Keratinocyte (primary cell): ENCODE data around the gene SPTLC3. TPM values are rescaled to one million over a fixed set of nuclear protein-coding genes. Genes with fewer than 3 reads are reported as not detected.

Experiments
- DNase-seq: peaks from one replicate; pipeline ENCODE4 v3.0.0-alpha.2; 2011; ENCODE audit warnings: low read depth, missing footprints, low spot score
- FAIRE-seq: peaks from 2 replicates; lab custom pipeline; 2011; peaks lifted over from hg19 to GRCh38; lab: Jason Lieb, UNC
- H2AFZ ChIP-seq: 2 replicates; pipeline ENCODE4 v1.6.0; 2012; ENCODE audit warnings: low read length, control low read depth, inconsistent platforms; ENCODE audit not compliant: control insufficient read depth
- H3K27ac ChIP-seq: 2 replicates; pipeline ENCODE4 v1.5.1; 2011; ENCODE audit warnings: low read length; ENCODE audit not compliant: control insufficient read depth, insufficient read depth
- H3K27me3 ChIP-seq: 3 replicates; pipeline ENCODE4 v1.6.0; 2011; ENCODE audit warnings: low read length; ENCODE audit not compliant: control insufficient read depth, insufficient read depth; ENCODE audit errors: extremely low read depth
- H3K36me3 ChIP-seq, 2 experiments: 2 replicates in 1 of 2; 3 replicates in 1 of 2; pipeline ENCODE4 v1.5.1; 2011; ENCODE audit warnings: low read length in 2 of 2, mild to moderate bottlenecking in 1 of 2; ENCODE audit not compliant: control insufficient read depth in 2 of 2, insufficient read depth in 2 of 2; ENCODE audit errors: extremely low read depth in 1 of 2
- H3K4me1 ChIP-seq: 3 replicates; pipeline ENCODE4 v1.5.1; 2011; ENCODE audit warnings: low read length; ENCODE audit not compliant: control insufficient read depth, insufficient read depth; ENCODE audit errors: extremely low read depth
- H3K4me2 ChIP-seq: 3 replicates; pipeline ENCODE4 v1.6.0; 2011; ENCODE audit warnings: low read depth, low read length; ENCODE audit not compliant: control insufficient read depth, insufficient read depth; ENCODE audit errors: extremely low read depth
- H3K4me3 ChIP-seq, 3 experiments: fragments of 200-600 bp in 1 of 3; sonication (generic) in 1 of 3; 2 replicates in 2 of 3; 3 replicates in 1 of 3; pipeline ENCODE4 v1.5.1; 2011 to 2016; ENCODE audit warnings: low read length in 3 of 3, mild to moderate bottlenecking in 3 of 3, control low read depth in 2 of 3, inconsistent platforms in 1 of 3, low read depth in 1 of 3, mixed read lengths in 1 of 3, mixed run types in 1 of 3, moderate library complexity in 1 of 3; ENCODE audit not compliant: control insufficient read depth in 2 of 3, insufficient read depth in 2 of 3; ENCODE audit errors: extremely low read depth in 1 of 3
- H3K79me2 ChIP-seq: 2 replicates; pipeline ENCODE4 v1.6.0; 2012; ENCODE audit warnings: low read length; ENCODE audit not compliant: control insufficient read depth, insufficient read depth
- H3K9ac ChIP-seq: 3 replicates; pipeline ENCODE4 v1.6.0; 2011; ENCODE audit warnings: low read length; ENCODE audit not compliant: control insufficient read depth, insufficient read depth; ENCODE audit errors: extremely low read depth
- H3K9me1 ChIP-seq: 3 replicates; pipeline ENCODE4 v1.6.0; 2011; ENCODE audit warnings: low read length; ENCODE audit not compliant: control insufficient read depth, insufficient read depth; ENCODE audit errors: extremely low read depth
- H3K9me3 ChIP-seq: 2 replicates; pipeline ENCODE4 v1.5.1; 2012; ENCODE audit warnings: low read depth, low read length; ENCODE audit not compliant: control insufficient read depth
- H4K20me1 ChIP-seq: 3 replicates; pipeline ENCODE4 v1.6.0; 2011; ENCODE audit warnings: low read length; ENCODE audit not compliant: control insufficient read depth, insufficient read depth; ENCODE audit errors: extremely low read depth
- CTCF ChIP-seq, 3 experiments: IDR thresholded peaks in 1 of 3; conservative IDR thresholded peaks in 1 of 3; optimal IDR thresholded peaks in 1 of 3; 2 replicates in 2 of 3; 3 replicates in 1 of 3; pipeline versions ENCODE3 to v1.5.1; 2011; ENCODE audit warnings: low read length in 3 of 3, mild to moderate bottlenecking in 3 of 3, moderate library complexity in 2 of 3, control low read depth in 1 of 3, inconsistent platforms in 1 of 3; ENCODE audit not compliant: insufficient read depth in 2 of 3; ENCODE audit errors: extremely low read depth in 1 of 3
- EZH2 ChIP-seq: IDR thresholded peaks from one replicate; pipeline ENCODE4 v1.6.1; 2012; ENCODE audit warnings: inconsistent platforms, mild to moderate bottlenecking, low read length, moderate library complexity
- dilution Hi-C: fragments of 300-500 bp; cut with MboI; formaldehyde crosslinking; loops from one replicate; pipeline ENCODE4 v1.7.0; 2020; ENCODE audit warnings: low sequenced_read_pairs; ENCODE audit not compliant: extremely low pct_ligation_motif_present
- polyA plus RNA-seq, 5 experiments: library from polyadenylated mRNA; depleted of rRNA in 3 of 5; stranded (reverse) in 3 of 5; stranded (forward) in 1 of 5; unstranded in 1 of 5; fragments of >200 nt; gene quantifications; 1 replicate in 1 of 5; 2 replicates in 3 of 5; 3 replicates in 1 of 5; pipeline versions ENCODE4 v1.2.1 to v1.2.3, GENCODE V29; 2011 to 2012; ENCODE audit warnings: missing spikeins in 2 of 5, low read depth in 1 of 5, low replicate concordance in 1 of 5

SPTLC3 gene
- polyA plus RNA-seq, 1 donor (not counting 4 experiments of a cell fraction or from before 2014, with no cell fraction given), result 11.4 TPM

GRCh38 chr20:13034115-13034514, 25.3 kb downstream of the SPTLC3 start:
- H3K4me1 ChIP-seq, result peaks cover 28% of the 10 kb centered on the region
- TF ChIP-seq CTCF (optimal IDR thresholded peaks at IDR 0.05 in 1 of 3, IDR thresholded peaks at IDR 0.05 in 1 of 3, conservative IDR thresholded peaks at IDR 0.05 in 1 of 3; ENCODE audit: extremely low read depth in 1 of 3, insufficient read depth in 2 of 3, low read length in 3 of 3), result no peak
- TF ChIP-seq EZH2, result no peak
- no peak for FAIRE-seq
- no peaks in the 10 kb centered on the region for H4K20me1 ChIP-seq
- H2AFZ ChIP-seq, result no peak overlapping the region
- peaks cover 0 to 5% of the 10 kb centered on the region in 2 experiments for H3K36me3 ChIP-seq
- H3K4me3 ChIP-seq, result no peak overlapping the region
- H3K9ac ChIP-seq, result no peak overlapping the region
- no peaks in the 10 kb centered on the region for H3K9me3 ChIP-seq
- H3K4me2 ChIP-seq, result no peak overlapping the region
- dilution Hi-C loops, result no loop called here
- no peaks in the 10 kb centered on the region for H3K9me1 ChIP-seq
- H3K79me2 ChIP-seq, result no peaks in the 10 kb centered on the region
- H3K27me3 ChIP-seq, result no peaks in the 10 kb centered on the region
- no peak for DNase-seq
- no peak overlapping the region for H3K27ac ChIP-seq

GRCh38 chr20:13034936-13035335, 26.2 kb downstream of the SPTLC3 start:
- Histone ChIP-seq H3K4me3 (no peak overlapping the region), H2AFZ (no peak overlapping the region), H3K9me1 (no peaks in the 10 kb centered on the region), H3K27ac (no peak overlapping the region), H3K9me3 (no peaks in the 10 kb centered on the region), H4K20me1 (no peaks in the 10 kb centered on the region), H3K4me1 (peaks cover 21% of the 10 kb centered on the region), H3K4me2 (no peak overlapping the region), H3K36me3 (peaks cover 0 to 5% of the 10 kb centered on the region in 2 experiments), H3K79me2 (no peaks in the 10 kb centered on the region), H3K9ac (no peak overlapping the region), H3K27me3 (no peaks in the 10 kb centered on the region)
- peak; percentile 43 for FAIRE-seq
- dilution Hi-C loops, result no loop called here
- no peak for DNase-seq
- TF ChIP-seq CTCF (optimal IDR thresholded peaks at IDR 0.05 in 1 of 3, IDR thresholded peaks at IDR 0.05 in 1 of 3, conservative IDR thresholded peaks at IDR 0.05 in 1 of 3; ENCODE audit: extremely low read depth in 1 of 3, insufficient read depth in 2 of 3, low read length in 3 of 3) (no peak), EZH2 (no peak)
